DND-41 (cell line): Measurements from ENCODE around the gene CLEC12A.

Experiments used
- CTCF ChIP-seq: IDR thresholded peaks from 2 replicates; pipeline ENCODE4 v1.5.1; 2012; ENCODE audit warnings: borderline replicate concordance, low read length, moderate library complexity, mild to moderate bottlenecking; ENCODE audit not compliant: poor library complexity, severe bottlenecking; ENCODE audit errors: extremely low read depth
- EZH2 ChIP-seq: IDR thresholded peaks from 3 replicates; pipeline ENCODE4 v1.6.1; 2012; ENCODE audit warnings: borderline replicate concordance, low read depth, mild to moderate bottlenecking, moderate library complexity, low read length, inconsistent platforms; ENCODE audit not compliant: severe bottlenecking

GRCh38 chr12:9935026-9935425 lies 36.2 kb upstream of the CLEC12A start:
- no peak for TF ChIP-seq CTCF
- TF ChIP-seq EZH2, result no peak
